GM19372 (cell line): ENCODE measurements around the gene TBC1D16.

Source experiments
- ATAC-seq: cut with Tn5 transposase; IDR thresholded peaks from one replicate; pipeline ENCODE4 v1.9.1; 2021; ENCODE audit warnings: mild to moderate bottlenecking, low read depth, moderate library complexity; ENCODE audit not compliant: unreplicated experiment

TBC1D16 gene

DNA sequence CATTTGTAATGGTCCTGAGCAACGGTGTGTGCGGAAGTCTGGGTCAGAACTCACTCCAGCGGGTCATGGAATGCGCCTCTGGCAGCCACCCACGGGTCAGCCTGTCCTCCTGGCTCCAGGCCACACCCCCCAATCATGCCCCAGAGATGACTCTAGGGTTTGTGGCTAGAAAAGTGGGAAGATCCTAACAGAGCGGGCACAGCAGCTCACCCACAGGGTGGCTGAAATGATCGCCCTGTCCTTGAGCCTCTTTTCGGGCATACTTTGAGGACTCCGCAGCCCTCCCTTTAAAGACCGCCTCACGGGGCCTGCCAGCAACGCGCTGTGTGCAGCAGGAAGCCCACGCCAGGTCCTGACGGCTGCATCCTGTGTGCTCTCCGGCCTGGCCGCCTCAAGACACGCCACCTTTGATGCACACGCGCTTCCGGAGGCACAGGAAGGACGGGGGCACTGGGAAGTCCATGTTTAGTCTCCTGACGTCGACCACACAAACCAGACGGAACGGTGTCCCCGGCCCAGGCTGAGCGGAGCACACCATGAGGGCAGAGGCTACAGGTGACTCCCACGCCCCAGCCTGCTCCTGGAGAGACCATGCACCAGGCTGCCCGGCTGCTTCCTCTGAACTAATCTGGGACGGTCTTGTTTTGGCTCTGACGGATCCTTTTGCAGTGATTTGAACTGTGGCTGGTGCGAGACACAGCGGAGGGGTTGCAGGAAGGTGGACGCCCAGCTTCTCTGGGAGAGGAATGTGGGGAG lies 92.9 kb downstream of the TBC1D16 start:
- ATAC-seq = no peak

DNA sequence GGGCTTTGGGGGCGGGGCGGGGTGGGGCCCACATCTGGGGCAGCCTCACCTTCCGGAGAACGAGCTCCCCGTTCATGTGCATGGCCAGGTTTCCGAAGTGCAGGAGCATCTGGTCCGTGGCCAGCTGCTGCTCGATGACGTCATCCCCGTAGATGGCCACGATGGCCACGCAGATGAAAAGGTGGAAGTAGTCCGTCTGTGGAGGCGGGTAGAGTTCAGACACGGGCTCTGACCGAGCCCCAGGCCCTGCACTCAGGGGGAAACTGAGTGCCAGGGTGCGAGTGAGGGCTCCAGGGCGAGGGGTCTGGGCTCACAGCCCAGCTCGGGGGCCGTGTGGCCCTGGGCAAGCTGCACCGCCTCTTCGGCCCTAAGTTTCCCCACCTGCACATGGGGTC lies 93.7 kb downstream of the TBC1D16 start:
- no peak for ATAC-seq

DNA sequence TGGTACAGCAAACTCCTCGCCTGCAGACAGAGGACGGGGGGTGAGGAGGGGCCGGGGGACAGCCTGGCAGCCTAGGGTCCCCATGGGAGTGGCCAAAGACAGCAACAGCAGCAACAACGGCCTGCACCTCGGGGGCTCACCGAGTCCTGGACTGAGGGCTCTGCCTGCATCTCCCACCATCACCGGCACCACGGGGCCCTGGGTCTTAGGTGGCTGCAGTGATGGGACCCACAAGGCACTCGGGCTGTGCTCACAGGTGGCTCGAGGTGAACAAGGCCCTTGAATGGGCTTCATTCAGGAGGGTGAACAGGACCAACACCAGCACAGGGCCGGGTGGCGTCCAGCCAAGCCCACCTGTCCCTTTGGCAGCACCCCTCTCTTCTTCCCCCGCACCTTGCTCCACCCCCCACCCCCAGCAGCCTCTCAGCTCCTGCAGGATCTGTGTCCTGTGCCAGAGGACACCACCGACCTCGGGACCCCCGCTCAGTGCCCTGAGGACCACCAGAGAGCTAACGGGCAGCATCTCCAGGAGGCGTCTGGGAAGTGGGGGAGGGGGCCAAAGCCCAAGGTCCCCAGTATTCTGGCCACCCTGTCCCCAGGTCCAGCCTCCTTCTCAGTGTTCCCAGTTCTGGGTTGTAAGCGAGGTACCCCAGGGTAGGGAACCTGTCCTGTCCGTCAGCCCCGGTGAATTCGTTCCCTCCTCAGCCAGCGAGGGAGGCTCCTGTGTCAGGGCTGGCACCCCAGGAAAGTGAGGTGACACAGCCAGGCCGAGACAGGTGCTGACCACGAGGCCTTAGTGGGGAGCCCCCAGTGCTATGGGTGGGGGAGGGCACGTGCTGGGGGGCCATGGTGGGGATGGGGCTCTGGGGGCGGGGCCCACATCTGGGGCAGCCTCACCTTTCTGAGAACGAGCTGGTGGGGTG lies 94.3 kb downstream of the TBC1D16 start:
- ATAC-seq = no peak

DNA sequence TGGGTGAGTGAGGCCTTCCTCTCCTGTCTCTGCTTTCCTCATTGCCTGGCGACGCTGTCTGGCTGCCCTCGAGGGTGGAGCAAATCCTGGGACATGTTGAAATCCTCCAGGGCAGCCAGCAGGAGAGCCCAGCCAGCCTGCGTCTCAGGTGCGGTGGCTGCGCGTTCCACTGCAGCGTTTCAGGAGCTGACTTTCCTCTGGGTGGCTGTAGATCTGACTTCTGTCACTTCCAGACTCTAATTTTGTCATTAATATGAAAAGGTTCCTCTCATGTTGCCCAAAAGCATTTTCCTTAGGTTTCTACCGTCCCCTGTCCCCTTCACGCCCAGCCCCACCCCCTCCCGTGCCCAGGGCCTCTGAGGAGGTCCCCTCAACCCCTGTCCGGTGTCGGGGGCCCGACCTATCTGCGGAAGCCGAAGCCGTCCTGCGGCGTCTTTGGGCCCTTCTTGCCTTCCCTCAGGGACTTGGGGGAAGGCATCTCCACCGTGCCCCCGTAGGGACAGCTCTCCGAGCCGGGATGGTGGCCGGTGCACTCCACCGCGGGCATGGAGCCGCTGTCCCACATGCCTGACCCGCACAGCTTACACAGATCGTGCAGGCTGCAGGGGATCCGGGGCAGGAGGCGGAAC lies 95.1 kb downstream of the TBC1D16 start:
- ATAC-seq = no peak

DNA sequence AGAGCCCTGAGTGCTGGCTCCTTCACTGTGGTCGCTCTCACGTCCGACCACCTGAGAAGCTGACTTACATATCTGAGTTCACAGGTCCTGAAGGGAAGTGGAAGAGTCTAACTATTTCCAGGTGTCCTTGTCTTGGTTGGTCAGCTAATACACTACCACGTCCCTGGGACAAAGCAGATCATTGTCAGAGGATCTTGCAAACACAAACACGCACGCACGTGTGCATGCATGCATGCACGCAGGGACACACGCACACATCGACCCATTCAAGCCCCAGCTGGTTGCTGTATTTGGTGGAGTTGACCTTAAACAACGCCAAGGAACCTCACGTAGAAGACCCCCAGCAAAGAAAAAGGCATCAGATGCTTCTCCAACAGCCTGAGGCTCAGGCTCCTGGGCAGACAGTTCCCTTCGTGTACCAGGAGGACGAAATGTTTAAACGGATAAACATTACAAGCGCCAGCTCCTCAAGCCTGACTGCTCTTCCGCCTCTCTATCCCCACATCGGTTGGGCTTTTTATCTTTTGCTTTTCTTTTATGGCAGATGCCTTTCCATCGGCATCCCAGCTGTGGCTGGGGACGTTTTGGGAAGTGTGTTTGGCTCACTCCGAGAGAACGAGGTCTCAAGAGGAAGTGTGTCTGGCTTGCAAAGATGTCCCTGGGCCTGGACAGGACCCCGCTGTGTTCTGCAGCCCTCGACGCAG lies 95.8 kb downstream of the TBC1D16 start:
- ATAC-seq = no peak

DNA sequence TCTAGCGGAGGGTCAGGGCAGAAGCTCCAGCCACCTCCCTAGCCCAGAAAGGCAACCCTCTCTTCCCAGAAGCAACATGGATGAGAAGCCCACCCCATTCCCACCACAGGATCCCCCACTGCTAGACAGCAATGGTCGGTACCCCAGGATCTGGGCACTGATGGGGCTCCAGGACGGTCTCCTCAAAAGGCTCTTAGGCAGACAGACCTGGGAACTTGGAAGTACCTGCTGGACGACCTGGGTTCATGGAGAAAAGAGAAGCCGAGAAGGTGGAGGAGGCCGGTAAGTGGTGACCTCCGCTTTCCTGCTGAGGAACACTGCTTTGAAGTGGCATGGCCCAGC lies 96.6 kb downstream of the TBC1D16 start:
- no peak for ATAC-seq

DNA sequence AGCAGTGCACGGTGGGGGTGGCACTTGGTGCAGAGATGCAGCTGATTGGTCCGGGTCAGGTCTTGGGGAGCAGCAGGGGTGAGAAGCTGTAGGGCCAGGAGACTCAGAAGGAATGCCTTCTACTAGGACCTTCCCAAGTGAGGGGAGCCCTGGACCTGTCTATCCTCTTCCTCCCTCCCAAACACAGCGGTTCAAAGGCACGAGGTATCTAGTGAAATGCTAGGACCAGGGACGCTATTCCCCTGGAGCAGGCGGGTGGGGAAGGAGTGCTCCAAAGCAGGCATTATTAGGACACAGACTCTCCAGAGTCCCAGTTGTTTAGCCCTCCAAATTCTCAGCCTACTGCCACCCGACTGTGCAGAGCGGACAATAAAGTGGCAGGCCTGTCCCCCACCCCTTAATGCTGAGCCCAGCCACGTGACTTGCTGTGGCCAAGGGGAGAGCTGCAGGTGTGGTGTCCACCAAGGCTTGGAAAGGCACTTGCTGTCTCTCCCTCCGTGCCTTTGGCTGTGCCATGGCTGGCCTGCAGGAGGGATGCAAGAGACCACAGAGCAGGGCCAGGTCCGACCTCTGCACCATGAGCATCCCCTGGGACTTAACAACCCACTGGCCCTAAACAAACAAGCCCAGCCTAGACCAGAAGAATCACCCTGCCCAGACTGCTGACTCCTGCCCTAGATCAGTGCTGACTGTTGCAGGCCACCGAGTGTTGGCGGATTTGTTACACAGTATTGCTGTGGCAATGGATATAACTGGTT lies 97.2 kb downstream of the TBC1D16 start:
- ATAC-seq = no peak

DNA sequence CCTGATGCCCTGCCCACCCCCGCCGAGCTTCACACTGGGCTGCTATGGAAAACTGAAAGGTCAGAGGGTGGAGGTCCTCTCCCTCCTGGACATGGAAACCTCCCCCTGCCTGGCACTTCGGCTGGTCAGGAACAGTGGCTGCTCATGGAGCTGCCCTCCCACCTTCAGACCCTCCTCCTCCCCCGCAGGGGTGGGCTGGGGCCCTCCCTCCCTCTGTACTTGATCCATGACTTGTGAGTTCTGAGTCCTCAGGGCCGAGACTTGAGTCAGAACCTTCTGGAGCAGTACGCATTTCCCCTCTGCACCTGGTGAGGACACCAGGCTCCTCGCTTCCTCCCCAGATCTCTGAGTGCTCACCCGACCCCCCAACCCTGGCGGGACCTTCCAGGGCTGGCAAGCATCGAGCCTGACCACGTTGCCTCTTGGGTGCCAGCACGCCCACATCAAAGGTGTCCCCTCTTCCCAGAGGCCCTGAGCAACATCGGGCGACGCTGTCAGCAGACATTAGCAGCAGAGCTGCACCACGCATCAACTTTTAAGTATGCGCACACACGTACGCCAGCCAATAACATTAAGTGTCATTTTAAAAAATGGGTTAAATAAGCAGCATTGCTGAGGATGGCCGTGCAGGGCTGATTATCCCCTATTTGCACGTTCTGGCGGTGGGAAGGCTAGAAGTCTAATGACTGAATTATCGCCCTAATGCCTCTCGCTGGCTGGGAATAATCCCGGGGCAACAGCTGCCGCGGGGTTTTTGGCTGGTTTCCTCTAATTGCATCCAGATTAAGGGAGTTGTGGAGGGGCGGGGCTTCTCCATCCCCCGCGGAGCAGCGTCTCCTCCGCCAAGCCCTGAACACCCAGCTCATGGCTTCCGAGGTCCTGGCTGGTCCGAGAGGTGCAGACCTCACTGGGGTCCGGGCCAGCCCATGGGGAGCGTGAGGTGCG lies 98.0 kb downstream of the TBC1D16 start:
- no peak for ATAC-seq

DNA sequence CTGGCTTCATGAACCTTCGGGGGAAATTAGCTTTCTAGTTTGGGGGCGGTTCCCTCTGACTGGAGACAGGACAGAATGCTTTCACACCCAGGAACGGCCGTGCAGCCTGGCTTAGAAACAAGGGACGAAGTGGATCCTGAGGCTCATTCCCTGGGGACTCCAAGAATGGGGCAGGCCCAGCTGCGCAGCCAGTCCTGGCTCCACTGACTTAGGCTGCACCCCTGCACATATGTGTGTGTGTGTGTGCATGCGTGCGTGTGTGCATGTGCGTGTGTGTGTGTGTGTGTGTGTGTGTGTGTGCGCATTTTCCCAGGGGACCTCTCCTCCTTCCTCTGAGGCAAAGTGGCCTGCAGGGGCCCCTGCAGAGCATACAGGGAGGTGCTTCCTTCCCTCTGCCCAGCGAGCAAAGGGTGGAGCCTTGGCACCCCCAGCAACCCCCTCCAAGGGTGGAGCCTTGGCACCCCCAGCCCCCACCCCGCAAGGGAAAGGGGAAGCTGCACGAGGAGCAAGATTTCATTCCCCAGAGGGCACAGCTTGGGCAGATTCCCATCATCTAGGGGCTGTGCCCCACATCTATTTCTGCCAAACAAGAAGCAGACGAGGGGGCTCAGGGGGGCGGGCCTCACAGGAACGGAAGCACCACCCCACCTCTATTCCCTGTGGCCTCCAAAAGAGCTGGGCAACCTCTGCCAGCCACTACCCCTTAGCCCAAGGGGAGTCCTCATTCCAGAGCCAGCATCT lies 98.9 kb downstream of the TBC1D16 start:
- no peak for ATAC-seq

DNA sequence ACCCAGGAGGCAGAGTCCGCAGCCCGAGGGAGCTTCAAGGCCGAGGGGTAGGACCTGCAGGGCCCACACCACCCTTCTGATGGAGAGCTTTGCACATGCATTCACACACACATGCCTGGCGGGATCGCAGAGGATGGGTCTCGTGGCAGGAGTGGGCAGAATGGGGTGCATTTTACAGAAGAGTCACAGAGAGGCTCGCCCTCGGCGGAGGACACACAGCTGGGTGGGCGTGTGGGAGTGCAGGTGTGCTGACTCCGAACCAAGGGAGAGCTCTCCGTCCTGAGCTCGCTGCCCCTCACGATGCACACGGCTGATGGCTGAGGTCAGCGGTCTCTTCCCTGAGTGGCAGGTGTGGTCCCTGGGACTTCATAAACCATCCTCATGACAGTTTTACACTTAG lies 99.6 kb downstream of the TBC1D16 start:
- ATAC-seq = no peak

DNA sequence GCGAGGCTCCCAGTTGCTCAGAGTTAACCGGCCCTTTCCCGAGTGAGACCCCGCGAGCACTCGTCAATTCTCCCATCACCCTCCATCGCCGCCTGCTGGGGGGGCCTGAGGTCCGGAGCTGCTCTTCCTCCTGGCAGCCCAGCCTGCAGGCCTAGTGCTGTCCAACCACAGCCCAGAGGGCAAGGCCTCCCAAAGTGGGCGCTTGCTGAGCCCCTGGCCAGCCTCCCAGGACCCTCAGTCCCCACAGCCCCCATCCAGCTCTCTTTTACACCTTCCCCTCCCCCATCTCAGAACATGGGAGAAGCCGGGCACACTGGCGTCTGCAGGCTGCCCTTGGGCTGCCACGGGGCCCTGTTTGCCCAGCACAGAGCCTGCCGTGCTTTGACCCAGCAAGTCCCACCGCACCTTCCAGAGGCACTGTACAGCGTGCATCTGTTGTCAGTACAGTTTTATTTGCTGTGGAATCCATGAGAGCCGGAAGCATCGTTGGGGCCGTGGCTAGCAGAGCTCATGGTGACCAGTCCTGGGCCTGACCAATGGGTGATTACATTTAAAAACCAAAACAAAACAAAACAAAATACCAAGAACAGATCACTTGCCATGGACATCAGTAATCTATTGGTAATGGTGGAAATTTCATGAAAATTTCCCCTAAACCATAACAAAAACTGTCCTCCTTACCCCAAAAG lies 100.3 kb downstream of the TBC1D16 start:
- ATAC-seq = no peak

DNA sequence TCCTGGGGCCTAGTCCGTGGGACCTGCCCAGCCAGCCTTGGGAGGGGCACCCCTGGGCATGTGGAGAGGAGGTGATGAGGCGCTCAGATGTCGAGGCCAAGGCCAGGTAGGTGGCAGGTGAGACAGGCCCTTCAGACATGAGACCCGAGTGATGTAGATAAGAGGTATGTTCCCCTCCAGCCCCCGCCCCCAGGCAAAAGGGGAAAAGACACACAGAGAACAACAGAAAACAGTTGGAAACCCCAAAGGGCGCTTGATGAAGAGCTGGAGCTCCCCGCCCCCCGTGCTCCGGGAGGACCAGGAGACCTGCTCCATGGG lies 101.1 kb downstream of the TBC1D16 start:
- no peak for ATAC-seq

DNA sequence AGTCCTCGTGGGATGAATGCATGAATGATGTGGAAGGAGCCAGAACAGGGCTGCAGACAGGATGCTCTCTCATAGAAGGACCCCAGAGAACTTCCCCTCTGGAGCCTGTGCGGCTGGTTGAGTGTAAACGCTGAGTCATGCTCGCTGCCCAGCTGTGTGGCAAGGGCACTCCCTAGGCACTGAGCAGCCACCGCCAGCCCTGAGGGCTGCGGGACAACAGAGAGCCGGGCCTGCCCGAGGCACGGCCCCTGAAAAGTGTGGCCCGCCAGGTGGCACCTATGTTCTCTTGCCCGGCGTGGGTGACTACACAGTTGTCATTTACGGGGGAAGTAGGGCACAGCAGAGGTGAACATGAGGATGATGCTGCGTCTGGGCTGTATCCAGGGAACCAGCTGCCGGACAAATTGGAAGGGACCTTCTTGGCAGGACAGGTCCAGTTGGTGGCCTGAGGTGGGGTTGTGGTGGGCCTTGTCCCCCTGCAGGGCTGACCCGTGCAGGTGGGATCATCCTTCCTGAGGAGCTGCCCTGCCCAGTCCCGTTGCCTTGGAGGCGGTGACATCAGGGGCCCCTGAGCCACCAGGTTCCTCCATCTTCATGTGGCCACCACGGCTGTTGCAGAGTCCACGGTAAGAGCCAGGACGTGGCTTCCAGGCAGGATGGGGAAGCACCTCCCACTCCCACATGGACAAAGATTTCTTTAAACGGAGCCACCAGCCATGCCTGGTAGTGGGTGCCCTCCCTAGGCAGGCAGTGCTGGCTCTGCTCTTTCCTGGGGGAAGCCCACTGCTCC lies 101.6 kb downstream of the TBC1D16 start:
- no peak for ATAC-seq

DNA sequence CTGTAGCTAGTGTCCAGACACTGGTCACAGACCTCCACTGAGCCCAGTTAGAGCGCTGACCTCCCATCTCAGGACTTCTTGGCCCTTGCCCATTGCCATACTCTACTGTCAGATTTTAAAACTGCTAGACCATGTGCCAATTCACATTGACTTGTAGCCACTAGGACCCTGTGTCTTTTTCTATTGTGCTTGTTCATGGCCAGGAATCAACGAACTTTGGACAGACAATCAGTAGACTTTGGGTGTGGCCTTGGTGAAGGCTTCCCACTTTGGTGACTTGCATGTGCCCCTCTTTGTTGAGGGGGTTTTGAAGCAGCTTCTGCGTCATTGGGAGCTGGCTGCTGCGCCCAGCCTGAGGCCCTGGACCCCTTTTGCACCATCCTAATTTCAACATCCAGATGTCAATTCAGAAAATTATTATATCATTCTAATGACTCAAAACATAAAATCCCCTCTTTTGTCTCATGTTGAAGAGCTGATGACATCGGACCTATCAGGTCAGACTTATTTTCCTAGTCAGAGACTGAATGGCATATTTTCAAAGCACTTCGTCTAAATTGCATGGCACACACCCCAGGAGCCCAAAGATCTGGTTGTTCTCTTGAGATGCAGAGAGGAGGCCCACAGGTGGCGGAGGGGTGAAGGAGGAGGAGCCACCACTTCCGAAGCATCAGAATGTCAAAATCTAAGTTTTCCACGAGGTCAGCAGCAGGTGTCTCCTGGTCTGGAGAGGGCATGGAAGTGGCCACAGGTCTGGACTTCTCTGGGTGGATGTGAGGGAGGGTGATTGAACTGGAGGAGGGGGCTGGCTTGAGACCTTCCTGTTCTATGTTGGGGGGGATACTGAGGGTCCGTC lies 103.0 kb downstream of the TBC1D16 start:
- ATAC-seq = no peak

DNA sequence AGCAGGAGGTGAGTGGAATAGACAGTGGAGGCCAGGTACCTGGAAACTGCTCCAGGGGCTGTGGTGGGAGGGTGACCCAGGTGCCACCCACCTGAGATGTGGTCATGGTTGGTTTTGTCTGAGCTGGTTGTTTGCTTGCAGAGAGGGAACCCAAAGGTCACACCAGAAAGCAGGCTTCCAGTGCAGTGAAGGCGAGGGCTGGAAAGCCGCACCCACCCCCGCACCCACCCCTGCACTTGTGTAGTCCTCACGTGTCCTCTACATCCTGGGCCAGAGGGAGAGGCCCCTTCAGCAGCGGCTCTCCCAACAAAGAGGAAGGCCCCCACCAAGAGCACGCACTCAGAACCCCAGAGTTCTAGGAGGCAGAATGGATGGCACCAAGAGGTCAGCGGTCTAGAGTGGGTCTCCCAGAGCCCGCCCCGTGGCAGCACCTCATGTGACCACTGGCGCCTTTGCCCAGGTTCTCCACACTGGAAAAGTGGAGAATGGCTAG lies 103.8 kb downstream of the TBC1D16 start:
- ATAC-seq = no peak
